Measurements from ENCODE around the gene VSTM4.

Gene VSTM4

GRCh38 chr10:49140304-49141177 is 25.2 kb upstream of the VSTM4 start:
- DNase-seq = no peak

GRCh38 chr10:49139846-49140195 is 24.5 kb upstream of the VSTM4 start:
- DNase-seq = no peak

GRCh38 chr10:49139028-49139845 is 23.9 kb upstream of the VSTM4 start:
- no peak for DNase-seq

- DNase-seq = no peak
Measured at GRCh38 chr10:49138361-49138891, 23.1 kb upstream of the VSTM4 start.

GRCh38 chr10:49136525-49136924 is 21.2 kb upstream of the VSTM4 start:
- no peak for DNase-seq

- DNase-seq = no peak
Measured at GRCh38 chr10:49135575-49136313, 20.4 kb upstream of the VSTM4 start.

GRCh38 chr10:49134327-49134726 is 19.0 kb upstream of the VSTM4 start:
- DNase-seq = no peak

GRCh38 chr10:49133706-49134248 is 18.5 kb upstream of the VSTM4 start, which contains the start of gene FAM170B:
FAM170B (minus strand) TSS chr10:49134021; CDS start chr10:49133918, 103 bp downstream.
- DNase-seq = no peak

- no peak for DNase-seq
Measured at GRCh38 chr10:49132362-49132737, 17.0 kb upstream of the VSTM4 start.

- DNase-seq = no peak
Measured at GRCh38 chr10:49131507-49132361, 16.4 kb upstream of the VSTM4 start.

- DNase-seq = no peak
Measured at GRCh38 chr10:49129376-49129775, 14.1 kb upstream of the VSTM4 start.

- DNase-seq = no peak
Measured at GRCh38 chr10:49128854-49129253, 13.5 kb upstream of the VSTM4 start.

GRCh38 chr10:49123981-49124950 is 8.9 kb upstream of the VSTM4 start:
- no peak for DNase-seq

GRCh38 chr10:49120911-49121310 is 5.6 kb upstream of the VSTM4 start:
- no peak for DNase-seq

- no peak for DNase-seq
Measured at GRCh38 chr10:49119746-49120145, 4.4 kb upstream of the VSTM4 start.

GRCh38 chr10:49118430-49119074 is 3.2 kb upstream of the VSTM4 start:
- DNase-seq = no peak

- DNase-seq = no peak
Measured at GRCh38 chr10:49117376-49118070, 2.2 kb upstream of the VSTM4 start.

- no peak for DNase-seq
Measured at GRCh38 chr10:49116509-49117375, 1.4 kb upstream of the VSTM4 start.
